Measurements from ENCODE around the gene ADGRL3.

GRCh38 chr4:61630548-61630947 is 430.4 kb downstream of the ADGRL3 start:
- TF ChIP-seq CTCF (IDR thresholded peaks at IDR 0.05), result no peak
- no peak for TF ChIP-seq POLR2A (IDR thresholded peaks at IDR 0.05)

Data from suprapubic skin (tissue), 3 donors.